Measurements from ENCODE around the gene GHR. TPM values are rescaled to one million over a fixed set of nuclear protein-coding genes. Genes with fewer than 3 reads are reported as not detected.

GHR gene
- total RNA-seq, 4 donors from 2014 or later, result 16.9 to 20.9 (median 20.2) TPM

- Histone ChIP-seq H3K9me3 (no peaks in the 10 kb centered on the region), H3K27ac (no peak overlapping the region), H3K27me3 (no peaks in the 10 kb centered on the region), H3K4me1 (peaks cover 18% of the 10 kb centered on the region), H3K36me3 (no peaks in the 10 kb centered on the region), H3K4me3 (no peak overlapping the region)
- TF ChIP-seq EP300 (IDR thresholded peaks at IDR 0.05) (no peak), CTCF (IDR thresholded peaks at IDR 0.05) (no peak), POLR2A (IDR thresholded peaks at IDR 0.05) (no peak), POLR2AphosphoS5 (IDR thresholded peaks at IDR 0.05) (no peak)
- DNase-seq (ENCODE audit: low spot score in 2 of 2), result no peak
Observed at GRCh38 chr5:42590566-42590965, 167.3 kb downstream of the GHR start.

GRCh38 chr5:42591015-42591414 is 167.8 kb downstream of the GHR start:
- Histone ChIP-seq H3K4me3 (no peak overlapping the region), H3K27ac (no peak overlapping the region), H3K4me1 (peaks cover 18% of the 10 kb centered on the region), H3K27me3 (no peaks in the 10 kb centered on the region), H3K36me3 (no peaks in the 10 kb centered on the region), H3K9me3 (no peaks in the 10 kb centered on the region)
- TF ChIP-seq POLR2A (IDR thresholded peaks at IDR 0.05) (no peak), EP300 (IDR thresholded peaks at IDR 0.05) (no peak), CTCF (IDR thresholded peaks at IDR 0.05) (no peak), POLR2AphosphoS5 (IDR thresholded peaks at IDR 0.05) (no peak)
- no peak for DNase-seq (ENCODE audit: low spot score in 2 of 2)
- WGBS, result 25% methylated on average over 7 of the region's 7 CpGs

GRCh38 chr5:42592401-42593140 is 169.3 kb downstream of the GHR start:
- peaks cover 5% of the 10 kb centered on the region for H3K4me1 ChIP-seq
- no peaks in the 10 kb centered on the region for H3K27me3 ChIP-seq
- no peak overlapping the region for H3K27ac ChIP-seq
- no peaks in the 10 kb centered on the region for H3K9me3 ChIP-seq
- no peak for DNase-seq (ENCODE audit: low spot score in 2 of 2)
- no peak overlapping the region for H3K4me3 ChIP-seq
- TF ChIP-seq POLR2AphosphoS5 (IDR thresholded peaks at IDR 0.05), result no peak
- no peak for TF ChIP-seq EP300 (IDR thresholded peaks at IDR 0.05)
- no peak for TF ChIP-seq CTCF (IDR thresholded peaks at IDR 0.05)
- TF ChIP-seq POLR2A (IDR thresholded peaks at IDR 0.05), result no peak
- no peaks in the 10 kb centered on the region for H3K36me3 ChIP-seq
- WGBS, result 90% methylated on average over 5 of the region's 5 CpGs

GRCh38 chr5:42593591-42593990 is 170.4 kb downstream of the GHR start:
- Histone ChIP-seq H3K4me3 (no peak overlapping the region), H3K27me3 (no peaks in the 10 kb centered on the region), H3K36me3 (no peaks in the 10 kb centered on the region), H3K27ac (no peak overlapping the region), H3K4me1 (peaks cover 12% of the 10 kb centered on the region), H3K9me3 (no peaks in the 10 kb centered on the region)
- DNase-seq (ENCODE audit: low spot score in 2 of 2), result no peak
- TF ChIP-seq POLR2A (IDR thresholded peaks at IDR 0.05) (no peak), EP300 (IDR thresholded peaks at IDR 0.05) (no peak)

GRCh38 chr5:42595597-42595996 is 172.4 kb downstream of the GHR start:
- H3K27ac ChIP-seq, result no peak overlapping the region
- WGBS, result 78% methylated on average over 2 of the region's 2 CpGs
- no peaks in the 10 kb centered on the region for H3K36me3 ChIP-seq
- no peak overlapping the region for H3K4me3 ChIP-seq
- H3K27me3 ChIP-seq, result no peaks in the 10 kb centered on the region
- DNase-seq (ENCODE audit: low spot score in 2 of 2), result no peak
- H3K9me3 ChIP-seq, result no peaks in the 10 kb centered on the region
- peaks cover 12% of the 10 kb centered on the region for H3K4me1 ChIP-seq
- TF ChIP-seq POLR2A (IDR thresholded peaks at IDR 0.05) (no peak), EP300 (IDR thresholded peaks at IDR 0.05) (no peak), CTCF (IDR thresholded peaks at IDR 0.05) (no peak)

GRCh38 chr5:42596817-42597216 is 173.6 kb downstream of the GHR start:
- Histone ChIP-seq H3K27me3 (no peaks in the 10 kb centered on the region), H3K27ac (no peak overlapping the region), H3K36me3 (no peaks in the 10 kb centered on the region), H3K9me3 (no peaks in the 10 kb centered on the region), H3K4me3 (no peak overlapping the region), H3K4me1 (peaks cover 9% of the 10 kb centered on the region)
- DNase-seq (ENCODE audit: low spot score in 2 of 2), result no peak
- WGBS, result 93% methylated on average over 1 of the region's 1 CpG
- TF ChIP-seq CTCF (IDR thresholded peaks at IDR 0.05), result no peak
- TF ChIP-seq POLR2A (IDR thresholded peaks at IDR 0.05), result no peak
- no peak for TF ChIP-seq EP300 (IDR thresholded peaks at IDR 0.05)
- no peak for TF ChIP-seq POLR2AphosphoS5 (IDR thresholded peaks at IDR 0.05)

All from suprapubic skin (tissue), 4 donors.